Glutamatergic neuron (in vitro differentiated cells): ENCODE data around the gene EFHD1. TPM values are rescaled to one million over a fixed set of nuclear protein-coding genes. Genes with fewer than 3 reads are reported as not detected.
A peak's percentile ranks its signal among the peaks of the same experiment; 100 is the strongest.
"Not testable (repeated sequence)": the region's sequence is repeated elsewhere in the genome, so short reads cannot be mapped to it uniquely, and the experiment has no call there.

Experiments
- DNase-seq: peaks from one replicate; pipeline ENCODE4 v3.0.0; 2022
- H3K27ac Mint-ChIP-seq: one replicate; pipeline ENCODE4 v1.8.0; 2020; ENCODE audit warnings: mild to moderate bottlenecking, mixed read lengths, inconsistent platforms; ENCODE audit not compliant: unreplicated experiment
- H3K27me3 Mint-ChIP-seq: one replicate; pipeline ENCODE4 v1.8.0; 2020; ENCODE audit warnings: mild to moderate bottlenecking, moderate library complexity, mixed read lengths, inconsistent platforms; ENCODE audit not compliant: unreplicated experiment
- H3K36me3 Mint-ChIP-seq: one replicate; pipeline ENCODE4 v1.8.0; 2020; ENCODE audit warnings: mild to moderate bottlenecking, mixed read lengths, inconsistent platforms; ENCODE audit not compliant: unreplicated experiment
- H3K4me1 Mint-ChIP-seq: one replicate; pipeline ENCODE4 v1.8.0; 2020; ENCODE audit warnings: mild to moderate bottlenecking, low read depth, mixed read lengths, inconsistent platforms; ENCODE audit not compliant: unreplicated experiment
- H3K4me3 Mint-ChIP-seq: one replicate; pipeline ENCODE4 v1.8.0; 2020; ENCODE audit warnings: mild to moderate bottlenecking, mixed read lengths, inconsistent platforms; ENCODE audit not compliant: unreplicated experiment
- H3K9me3 Mint-ChIP-seq: one replicate; pipeline ENCODE4 v1.8.0; 2020; ENCODE audit warnings: mild to moderate bottlenecking, moderate library complexity, mixed read lengths, inconsistent platforms; ENCODE audit not compliant: unreplicated experiment
- CTCF ChIP-seq: fragments of 200-600 bp; sonication (generic); IDR thresholded peaks from one replicate; pipeline ENCODE4 v1.5.0; 2021; ENCODE audit not compliant: partially characterized antibody, unreplicated experiment
- total RNA-seq: library from RNA; stranded (reverse); fragmentation: NEBNext Ultra II Directional; extraction: Animal tissue kit (Norgen Biotek cat#: 25700); gene quantifications from one replicate; pipeline ENCODE4 v1.2.1, GENCODE V29; 2021; ENCODE audit not compliant: unreplicated experiment

Gene EFHD1
- total RNA-seq, 1 donor from 2014 or later, result 0.71 TPM

- Mint-ChIP-seq H3K36me3 (no peaks in the 10 kb centered on the region), H3K4me1 (peaks cover 4% of the 10 kb centered on the region), H3K27me3 (peaks cover 4% of the 10 kb centered on the region), H3K27ac (no peak overlapping the region), H3K9me3 (peaks cover 5% of the 10 kb centered on the region), H3K4me3 (no peak overlapping the region)
- DNase-seq, result no peak
- no peak for TF ChIP-seq CTCF
These were observed 54.8 kb downstream of the EFHD1 start for GRCh38 chr2:232688201-232688600.

- Mint-ChIP-seq H3K4me1 (peaks cover 4% of the 10 kb centered on the region), H3K27ac (no peak overlapping the region), H3K9me3 (peaks cover 5% of the 10 kb centered on the region), H3K27me3 (peaks cover 4% of the 10 kb centered on the region), H3K4me3 (no peak overlapping the region), H3K36me3 (no peaks in the 10 kb centered on the region)
- no peak for TF ChIP-seq CTCF
- DNase-seq, result no peak
These were observed 55.9 kb downstream of the EFHD1 start for GRCh38 chr2:232689152-232689910.

- DNase-seq, H3K4me1 Mint-ChIP-seq, H3K4me3 Mint-ChIP-seq, H3K36me3 Mint-ChIP-seq, H3K27ac Mint-ChIP-seq, H3K9me3 Mint-ChIP-seq, H3K27me3 Mint-ChIP-seq: not testable (repeated sequence)
These were observed 57.7 kb downstream of the EFHD1 start for GRCh38 chr2:232691117-232691516.

GRCh38 chr2:232693344-232693743 is 59.9 kb downstream of the EFHD1 start:
- Mint-ChIP-seq H3K36me3 (no peaks in the 10 kb centered on the region), H3K4me1 (peaks cover 4% of the 10 kb centered on the region), H3K27ac (no peak overlapping the region), H3K4me3 (no peak overlapping the region), H3K9me3 (peaks cover 6% of the 10 kb centered on the region), H3K27me3 (peaks cover 2% of the 10 kb centered on the region)
- TF ChIP-seq CTCF, result no peak
- DNase-seq, result no peak

GRCh38 chr2:232696609-232697058 is 63.2 kb downstream of the EFHD1 start:
- Mint-ChIP-seq H3K27ac (peak overlapping the region; percentile 38), H3K36me3 (no peaks in the 10 kb centered on the region)
- no peak for DNase-seq

More at GRCh38 chr2:232696609-232697058, 63.2 kb downstream of the EFHD1 start:
- Mint-ChIP-seq H3K27me3 (peaks cover 2% of the 10 kb centered on the region), H3K9me3 (peaks cover 8% of the 10 kb centered on the region), H3K4me1 (peaks cover 25% of the 10 kb centered on the region), H3K4me3 (peak overlapping the region; percentile 55)
- TF ChIP-seq CTCF, result no peak
